Superior temporal gyrus (tissue), 1 donor: ENCODE data around the gene CCIN.

Experiments used
- DNase-seq: peaks from one replicate; pipeline ENCODE4 v3.0.0-alpha.2; 2016; ENCODE audit errors: extremely low spot score

CCIN gene

DNA sequence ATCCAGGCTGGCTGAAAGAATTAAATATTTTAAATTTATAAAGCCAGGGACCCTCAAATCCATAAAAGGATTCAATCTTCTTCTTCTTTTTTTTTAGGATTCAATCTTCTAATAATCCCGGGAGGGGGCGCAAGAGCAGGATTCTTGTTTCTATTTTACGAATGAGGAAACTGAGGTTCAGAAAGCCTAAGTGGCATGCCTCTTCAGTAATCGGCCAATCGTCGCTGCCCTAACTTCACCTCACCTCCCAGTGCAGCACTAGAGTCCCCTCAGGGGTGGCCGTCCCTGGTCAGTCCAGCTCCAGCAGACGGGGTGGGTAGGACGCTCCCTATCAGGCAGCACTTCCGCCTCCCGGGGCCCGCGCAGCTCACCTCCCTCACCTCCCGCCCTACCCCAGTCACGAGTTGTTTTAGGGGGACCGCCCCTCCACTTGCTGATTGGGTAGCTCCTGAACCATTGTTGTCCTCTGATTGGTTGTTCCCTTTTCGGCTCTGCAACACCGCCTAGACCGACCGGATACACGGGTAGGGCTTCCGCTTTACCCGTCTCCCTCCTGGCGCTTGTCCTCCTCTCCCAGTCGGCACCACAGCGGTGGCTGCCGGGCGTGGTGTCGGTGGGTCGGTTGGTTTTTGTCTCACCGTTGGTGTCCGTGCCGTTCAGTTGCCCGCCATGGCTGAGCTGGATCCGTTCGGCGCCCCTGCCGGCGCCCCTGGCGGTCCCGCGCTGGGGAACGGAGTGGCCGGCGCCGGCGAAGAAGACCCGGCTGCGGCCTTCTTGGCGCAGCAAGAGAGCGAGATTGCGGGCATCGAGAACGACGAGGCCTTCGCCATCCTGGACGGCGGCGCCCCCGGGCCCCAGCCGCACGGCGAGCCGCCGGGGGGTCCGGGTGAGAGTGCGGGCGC, 21.5 kb downstream of the CCIN start, which contains the start of gene CLTA:
Gene CLTA, plus strand, starts transcription at position 534 of the 902 bp plus-strand sequence. Its CDS starts 136 bp downstream, at position 670.
- DNase-seq = peak; percentile 100

DNA sequence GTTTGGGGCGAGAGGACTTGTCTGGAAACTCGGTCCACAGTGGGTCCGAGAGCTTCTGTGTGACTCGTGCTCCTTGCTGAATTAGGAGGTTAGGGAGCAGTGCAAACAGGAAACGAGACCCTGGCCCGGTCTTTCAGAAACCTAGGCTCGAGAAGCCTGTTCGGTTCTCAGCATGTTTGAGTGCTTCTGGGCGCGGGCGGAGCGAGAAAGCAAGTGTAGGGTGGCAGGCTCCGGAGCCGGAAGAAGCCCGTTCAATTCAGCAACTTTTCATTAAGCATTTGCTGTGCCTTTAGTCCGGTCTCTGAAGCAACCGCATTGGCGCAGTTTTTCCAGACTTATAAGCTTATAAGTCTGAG, 22.1 kb downstream of the CCIN start:
- peak; percentile 29 for DNase-seq

DNA sequence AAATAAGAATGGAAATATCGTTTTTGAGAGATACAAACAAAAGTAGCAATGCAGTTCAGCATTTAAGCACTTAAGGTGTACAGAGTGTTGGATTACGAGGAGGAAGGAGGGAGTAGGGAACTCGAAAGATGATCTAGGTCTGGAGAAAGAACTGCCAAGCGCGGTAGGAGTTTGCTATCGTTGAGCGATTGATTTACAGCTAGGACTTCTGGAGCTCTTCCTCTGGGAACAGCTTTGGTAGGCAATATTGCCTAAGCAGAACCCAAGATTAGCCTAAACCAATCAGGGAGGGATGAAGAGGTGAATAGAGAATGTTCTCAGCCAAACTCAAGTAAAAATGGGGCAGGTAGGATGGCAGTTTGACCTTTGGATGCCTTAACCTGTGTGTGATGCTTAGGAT, 22.5 kb downstream of the CCIN start:
- DNase-seq = no peak

- DNase-seq = no peak
These were observed 23.0 kb downstream of the CCIN start for GRCh38 chr9:36192196-36192595.

- no peak for DNase-seq
These were observed 23.8 kb downstream of the CCIN start for GRCh38 chr9:36193023-36193422.

- no peak for DNase-seq
These were observed 25.3 kb downstream of the CCIN start for GRCh38 chr9:36194326-36195000.

GRCh38 chr9:36204906-36205547, 35.8 kb downstream of the CCIN start:
- no peak for DNase-seq

DNA sequence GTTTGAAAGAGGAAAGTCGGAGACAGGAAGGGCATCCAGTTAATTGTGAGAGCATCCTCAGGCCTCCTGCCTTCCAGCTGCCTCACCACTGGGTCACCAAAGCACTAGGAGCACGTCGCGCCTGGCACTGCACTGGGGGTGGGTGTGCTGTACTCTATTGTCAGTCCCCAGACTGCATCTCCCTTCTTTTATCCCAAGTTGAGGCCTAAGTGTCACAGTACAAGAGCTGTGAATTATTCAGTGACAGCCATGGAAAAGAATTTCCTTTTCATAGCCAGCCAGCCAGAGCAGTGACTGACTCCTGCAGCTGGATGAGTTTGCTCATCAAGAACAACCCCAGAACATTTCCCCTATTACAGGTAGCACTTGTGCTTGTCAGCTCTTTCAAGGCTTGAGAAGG, 37.8 kb downstream of the CCIN start:
- DNase-seq = peak; percentile 76

- DNase-seq = peak; percentile 53
These were observed 38.4 kb downstream of the CCIN start for GRCh38 chr9:36207546-36208012.

GRCh38 chr9:36208521-36209253, 39.5 kb downstream of the CCIN start:
- no peak for DNase-seq

DNA sequence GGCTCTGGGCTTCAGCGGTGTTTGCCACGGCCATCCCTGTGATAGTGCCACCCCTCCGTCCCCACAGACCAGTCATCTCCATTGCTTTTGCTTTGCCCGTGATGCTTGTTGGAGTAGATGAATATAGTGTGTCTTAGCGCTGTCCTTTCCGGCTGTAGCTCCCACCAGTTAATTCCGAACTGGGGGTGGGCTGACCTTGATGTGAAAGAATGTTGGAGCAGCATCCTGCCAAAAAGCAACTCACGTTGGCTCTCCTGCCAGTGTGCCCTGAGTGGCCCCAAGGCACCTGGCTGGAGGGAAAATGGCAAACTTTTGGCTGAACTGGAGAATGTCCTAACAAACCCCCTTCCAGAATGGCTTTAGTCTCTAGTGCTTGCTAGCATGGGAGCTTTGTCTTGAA, 41.5 kb downstream of the CCIN start:
- DNase-seq = no peak

DNA sequence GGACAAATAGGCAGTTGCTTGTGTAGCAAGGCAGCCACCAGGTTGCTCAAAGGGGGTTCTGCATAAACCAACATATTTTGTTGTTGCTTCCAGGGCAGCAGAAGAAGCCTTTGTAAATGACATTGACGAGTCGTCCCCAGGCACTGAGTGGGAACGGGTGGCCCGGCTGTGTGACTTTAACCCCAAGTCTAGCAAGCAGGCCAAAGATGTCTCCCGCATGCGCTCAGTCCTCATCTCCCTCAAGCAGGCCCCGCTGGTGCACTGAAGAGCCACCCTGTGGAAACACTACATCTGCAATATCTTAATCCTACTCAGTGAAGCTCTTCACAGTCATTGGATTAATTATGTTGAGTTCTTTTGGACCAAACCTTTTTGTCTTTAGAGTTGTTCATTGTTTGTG, 42.3 kb downstream of the CCIN start:
- no peak for DNase-seq

DNA sequence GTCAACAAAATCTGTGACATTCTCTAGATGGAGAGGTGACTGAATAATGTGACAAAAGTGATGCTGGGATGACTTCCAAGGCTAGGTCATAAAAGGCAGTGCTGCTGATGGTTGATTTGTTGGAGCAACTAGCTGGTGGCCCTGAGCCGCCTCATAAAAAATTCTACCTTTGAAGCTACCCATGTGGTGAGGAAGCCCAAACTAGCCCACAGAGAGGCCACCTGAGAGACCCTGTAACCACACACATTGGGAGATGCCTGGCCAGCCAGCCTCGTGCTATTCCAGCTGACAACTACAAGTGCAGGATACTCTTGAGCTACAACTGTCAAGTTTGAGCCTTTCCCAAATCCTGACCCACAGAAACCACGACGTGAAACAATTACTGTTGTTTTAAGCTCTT, 44.2 kb downstream of the CCIN start:
- no peak for DNase-seq

GRCh38 chr9:36213989-36214388, 44.8 kb downstream of the CCIN start:
- no peak for DNase-seq

GRCh38 chr9:36214571-36214970, 45.4 kb downstream of the CCIN start:
- no peak for DNase-seq

GRCh38 chr9:36217256-36217968, 48.2 kb downstream of the CCIN start:
- DNase-seq = peak; percentile 33

DNA sequence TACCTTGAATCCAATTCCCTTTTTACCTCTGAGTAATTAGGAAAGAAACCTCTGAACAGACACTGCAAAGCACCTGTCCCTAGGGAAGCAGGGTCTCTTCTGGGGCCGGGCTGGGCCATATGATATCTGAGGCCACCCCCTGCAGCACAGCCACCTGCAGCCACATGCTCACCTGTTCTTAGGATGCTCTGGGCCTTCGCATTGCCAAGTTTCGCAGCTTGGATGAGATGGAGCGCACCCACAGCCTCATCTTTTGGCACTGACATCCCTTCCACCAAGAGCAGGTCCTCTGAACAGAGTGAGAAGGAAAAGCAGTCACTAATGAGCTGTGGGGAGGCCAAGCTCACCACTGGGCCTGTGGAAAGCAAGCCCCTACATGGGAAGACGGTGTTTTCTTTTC, 48.8 kb downstream of the CCIN start:
- DNase-seq = no peak

- DNase-seq = peak; percentile 68
These were observed 49.3 kb downstream of the CCIN start for GRCh38 chr9:36218411-36218901.
